A673 (cell line): ENCODE results near the gene SLC66A1. TPM values are rescaled to one million over a fixed set of nuclear protein-coding genes. Genes with fewer than 3 reads are reported as not detected.

Experiments used
- BruUV-seq: library from RNA; stranded (reverse); fragments of 400-500 nt; replicated peaks from 2 replicates; lab custom pipeline; 2021; lab: Mats Ljungman, UMichigan
- CTCF ChIA-PET: fragments of 300-600 bp; sonication (Branson Sonifier 250); formaldehyde crosslinking; loops from one replicate; lab custom pipeline; 2022; ENCODE audit warnings: antibody characterized with exemption; lab: Charles Lee
- POLR2A ChIA-PET: fragments of 300-600 bp; sonication (Branson Sonifier 250); formaldehyde crosslinking; loops from one replicate; lab custom pipeline; 2022; ENCODE audit warnings: antibody characterized with exemption; ENCODE audit not compliant: low non-redundant PET; lab: Charles Lee
- DNase-seq: peaks from one replicate; pipeline ENCODE4 v3.0.0-alpha.2; 2015; ENCODE audit warnings: low spot score
- H3K27ac ChIP-seq: fragments of 200-600 bp; sonication (generic); 2 replicates; pipeline ENCODE4 v1.5.1; 2016; ENCODE audit warnings: mixed run types, low read depth, mild to moderate bottlenecking, mixed read lengths, antibody characterized with exemption, low read length; ENCODE audit not compliant: poor library complexity, severe bottlenecking
- H3K27me3 ChIP-seq: fragments of 200-600 bp; sonication (generic); replicated peaks from 2 replicates; pipeline ENCODE4 v1.6.1; 2017; ENCODE audit warnings: mixed run types, low read depth, mild to moderate bottlenecking, mixed read lengths, antibody characterized with exemption, low read length; ENCODE audit not compliant: insufficient read depth, poor library complexity
- H3K36me3 ChIP-seq: fragments of 200-600 bp; sonication (generic); 2 replicates; pipeline ENCODE4 v1.6.1; 2016; ENCODE audit warnings: mixed run types, mild to moderate bottlenecking, mixed read lengths, antibody characterized with exemption, low read length; ENCODE audit not compliant: insufficient read depth, poor library complexity, severe bottlenecking
- H3K4me1 ChIP-seq: fragments of 200-600 bp; sonication (generic); 2 replicates; pipeline ENCODE4 v1.6.1; 2017; ENCODE audit warnings: mixed run types, mild to moderate bottlenecking, mixed read lengths, antibody characterized with exemption, low read length; ENCODE audit not compliant: insufficient read depth, poor library complexity, severe bottlenecking
- H3K4me3 ChIP-seq: fragments of 200-600 bp; sonication (generic); 2 replicates; pipeline ENCODE4 v1.5.1; 2016; ENCODE audit warnings: low read depth, mixed run types, mild to moderate bottlenecking, mixed read lengths, low read length; ENCODE audit not compliant: poor library complexity, severe bottlenecking
- H3K9me3 ChIP-seq: fragments of 200-600 bp; sonication (generic); 2 replicates; pipeline ENCODE4 v1.6.1; 2016; ENCODE audit warnings: mixed run types, low read depth, mild to moderate bottlenecking, mixed read lengths, antibody characterized with exemption, low read length; ENCODE audit not compliant: poor library complexity, severe bottlenecking
- CTCF ChIP-seq: fragments of 300-800, 200-600 bp; sonication (generic); conservative IDR thresholded peaks from 2 replicates; pipeline ENCODE4 v1.5.1; 2017; ENCODE audit warnings: low read depth, mild to moderate bottlenecking, antibody characterized with exemption, low read length, moderate library complexity, mixed read lengths
- EZH2 ChIP-seq: fragments of 200-600 bp; sonication (generic); IDR thresholded peaks from 2 replicates; pipeline ENCODE4 v1.6.1; 2017; ENCODE audit warnings: borderline replicate concordance, low read depth, mild to moderate bottlenecking, mixed read lengths, antibody characterized with exemption, low read length; ENCODE audit not compliant: poor library complexity, severe bottlenecking
- intact Hi-C: fragments of 100-400 bp; cut with micrococcal nuclease; formaldehyde crosslinking; loops from one replicate; pipeline ENCODE4 v1.10.0; 2022; ENCODE audit not compliant: unreplicated experiment
- total RNA-seq: library from RNA; stranded (reverse); gene quantifications from 2 replicates; pipeline ENCODE4 v1.2.3, GENCODE V29; 2021

Gene SLC66A1
- total RNA-seq, 1 experiment from 2014 or later, result 18.3 TPM

- intact Hi-C loops, result loop anchor here (1.0 kb wide), 1 partner anchor 307 kb away; no protein-coding TSS in a partner anchor
- Histone ChIP-seq H3K4me3 (no peak overlapping the region), H3K36me3 (peaks cover 13% of the 10 kb centered on the region), H3K4me1 (no peaks in the 10 kb centered on the region), H3K27ac (no peak overlapping the region), H3K9me3 (no peaks in the 10 kb centered on the region), H3K27me3 (no peaks in the 10 kb centered on the region)
- DNase-seq, result no peak
- ChIA-PET CTCF (no interaction called here), POLR2A (no interaction called here)
- no TSS peak for BruUV-seq
- TF ChIP-seq EZH2, result no peak
- TF ChIP-seq CTCF, result no peak
Observed at GRCh38 chr1:19344831-19345230, 32.7 kb downstream of the SLC66A1 start.

GRCh38 chr1:19345391-19345790 lies 33.3 kb downstream of the SLC66A1 start:
- no TSS peak for BruUV-seq
- no peak overlapping the region for H3K4me3 ChIP-seq
- H3K9me3 ChIP-seq, result no peaks in the 10 kb centered on the region
- ChIA-PET CTCF (no interaction called here), POLR2A (no interaction called here)
- no peak for TF ChIP-seq EZH2
- no peak for TF ChIP-seq CTCF
- H3K36me3 ChIP-seq, result peaks cover 13% of the 10 kb centered on the region
- no peak overlapping the region for H3K27ac ChIP-seq
- H3K27me3 ChIP-seq, result no peaks in the 10 kb centered on the region
- no peaks in the 10 kb centered on the region for H3K4me1 ChIP-seq
- no peak for DNase-seq
- intact Hi-C loops, result no loop called here

- no TSS peak for BruUV-seq
- intact Hi-C loops, result no loop called here
- H3K27ac ChIP-seq, result no peak overlapping the region
Observed at GRCh38 chr1:19346026-19346425, 33.9 kb downstream of the SLC66A1 start.

More at GRCh38 chr1:19346026-19346425, 33.9 kb downstream of the SLC66A1 start:
- ChIA-PET POLR2A (interaction anchor here (0.6 kb wide), 1 partner anchor 77 kb away, joined by 8 read pairs; no protein-coding TSS in a partner anchor), CTCF (interaction anchor here (0.6 kb wide), 1 partner anchor 154 kb away, joined by 5 read pairs; no protein-coding TSS in a partner anchor)
- Histone ChIP-seq H3K27me3 (no peaks in the 10 kb centered on the region), H3K4me1 (no peaks in the 10 kb centered on the region), H3K36me3 (peaks cover 13% of the 10 kb centered on the region), H3K9me3 (no peaks in the 10 kb centered on the region), H3K4me3 (no peak overlapping the region)
- DNase-seq, result no peak
- TF ChIP-seq EZH2 (no peak), CTCF (no peak)
